Cardiac muscle cell (in vitro differentiated cells and primary cell): ENCODE data around the gene CST6. TPM values are rescaled to one million over a fixed set of nuclear protein-coding genes. Genes with fewer than 3 reads are reported as not detected.

Experiments
- DNase-seq, 2 donors: peaks; one replicate each; pipeline versions ENCODE4 v3.0.0 to v3.0.0-alpha.2; 2010 to 2017; ENCODE audit warnings: low read depth in 1 of 2, low spot score in 1 of 2
- H3K27ac ChIP-seq: fragments of 200-600 bp; sonication (generic); 2 replicates; pipeline ENCODE4 v1.5.1; 2016
- H3K27me3 ChIP-seq: fragments of 200-600 bp; sonication (generic); 2 replicates; pipeline ENCODE4 v1.6.0; 2016; ENCODE audit warnings: control low read depth
- H3K36me3 ChIP-seq: fragments of 200-600 bp; sonication (generic); 2 replicates; pipeline ENCODE4 v1.5.1; 2016; ENCODE audit warnings: control low read depth
- H3K4me1 ChIP-seq: fragments of 200-600 bp; sonication (generic); 2 replicates; pipeline ENCODE4 v1.8.1; 2017; ENCODE audit warnings: low read depth, mild to moderate bottlenecking, mixed run types
- H3K4me3 ChIP-seq: fragments of 200-600 bp; sonication (generic); 2 replicates; pipeline ENCODE4 v1.5.1; 2016; ENCODE audit warnings: mild to moderate bottlenecking
- H3K9me3 ChIP-seq: fragments of 200-600 bp; sonication (generic); 2 replicates; pipeline ENCODE4 v1.5.1; 2017; ENCODE audit warnings: low read depth, mild to moderate bottlenecking, control low read depth
- CTCF ChIP-seq: IDR thresholded peaks from 2 replicates; pipeline ENCODE4 v1.5.1; 2012; ENCODE audit warnings: low read depth, mild to moderate bottlenecking, low read length
- polyA plus RNA-seq: library from polyadenylated mRNA; unstranded; fragments of >200 nt; fragmentation: Nextera tagmentation; extraction: Ambion mirVana; gene quantifications from 2 replicates; pipeline ENCODE4 v1.2.1, GENCODE V29; 2016
- total RNA-seq: library from RNA; depleted of rRNA; stranded (reverse); fragments of >200 nt; gene quantifications from 2 replicates; pipeline ENCODE4 v1.2.3, GENCODE V29; 2016

Gene CST6
- total and polyA plus RNA-seq, 2 experiments from 2014 or later = not detected

GRCh38 chr11:65977621-65978390 lies 34.0 kb upstream of the CST6 start:
- DNase-seq = no peak
- Histone ChIP-seq H3K9me3 (no peaks in the 10 kb centered on the region), H3K27ac (no peak overlapping the region), H3K4me1 (no peaks in the 10 kb centered on the region), H3K4me3 (no peak overlapping the region), H3K27me3 (no peaks in the 10 kb centered on the region), H3K36me3 (peaks cover 26% of the 10 kb centered on the region)
- TF ChIP-seq CTCF = no peak

- Histone ChIP-seq H3K9me3 (no peaks in the 10 kb centered on the region), H3K4me1 (no peaks in the 10 kb centered on the region), H3K36me3 (peaks cover 26% of the 10 kb centered on the region), H3K27ac (no peak overlapping the region), H3K27me3 (no peaks in the 10 kb centered on the region), H3K4me3 (no peak overlapping the region)
- no peak for DNase-seq
- no peak for TF ChIP-seq CTCF
Observed at GRCh38 chr11:65978391-65979238, 33.2 kb upstream of the CST6 start.

GRCh38 chr11:65979261-65979759 lies 32.5 kb upstream of the CST6 start:
- Histone ChIP-seq H3K27ac (no peak overlapping the region), H3K4me3 (no peak overlapping the region), H3K9me3 (no peaks in the 10 kb centered on the region), H3K27me3 (no peaks in the 10 kb centered on the region), H3K36me3 (peaks cover 26% of the 10 kb centered on the region), H3K4me1 (no peaks in the 10 kb centered on the region)
- no peak for DNase-seq
- no peak for TF ChIP-seq CTCF

GRCh38 chr11:65981101-65981740 lies 30.6 kb upstream of the CST6 start:
- TF ChIP-seq CTCF = no peak
- Histone ChIP-seq H3K27me3 (no peaks in the 10 kb centered on the region), H3K4me3 (no peak overlapping the region), H3K27ac (no peak overlapping the region), H3K4me1 (no peaks in the 10 kb centered on the region), H3K9me3 (no peaks in the 10 kb centered on the region), H3K36me3 (peaks cover 26% of the 10 kb centered on the region)
- no peak for DNase-seq

- no peaks in the 10 kb centered on the region for H3K27me3 ChIP-seq
- H3K9me3 ChIP-seq = no peaks in the 10 kb centered on the region
- H3K4me1 ChIP-seq = no peaks in the 10 kb centered on the region
- TF ChIP-seq CTCF = no peak
- H3K27ac ChIP-seq = no peak overlapping the region
- H3K36me3 ChIP-seq = peaks cover 21% of the 10 kb centered on the region
- H3K4me3 ChIP-seq = no peak overlapping the region
- no peak for DNase-seq
Observed at GRCh38 chr11:65981972-65982823, 29.6 kb upstream of the CST6 start.
